ENCODE data around the gene ACKR4.

The ACKR4 gene

GRCh38 chr3:132641837-132642538, 44.9 kb downstream of the ACKR4 start:
- DNase-seq (ENCODE audit: low spot score) = peak; percentile 8

- DNase-seq (ENCODE audit: low spot score) = no peak
Measured at GRCh38 chr3:132642539-132642847, 45.4 kb downstream of the ACKR4 start.

- DNase-seq (ENCODE audit: low spot score) = no peak
Measured at GRCh38 chr3:132643366-132643765, 46.3 kb downstream of the ACKR4 start.

DNA sequence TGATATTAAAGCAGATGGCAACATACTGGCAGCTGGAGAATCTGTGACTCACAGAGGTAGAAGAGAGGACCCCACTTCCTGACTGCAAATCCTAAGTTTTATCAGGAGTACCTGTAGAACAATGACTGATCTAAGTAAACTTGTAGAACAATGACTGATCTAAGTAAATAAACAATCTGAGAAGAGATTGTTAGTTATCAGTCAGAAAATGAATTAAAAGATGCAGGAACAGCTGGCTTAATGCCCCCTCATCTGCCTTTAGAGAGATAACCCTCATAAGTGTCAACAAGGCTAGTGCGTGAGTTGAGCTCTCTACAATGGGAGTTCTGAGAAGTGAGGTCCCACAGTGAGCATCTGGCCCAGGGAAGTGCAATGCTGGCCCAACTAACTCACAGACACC, 48.0 kb downstream of the ACKR4 start:
- DNase-seq (ENCODE audit: low spot score) = no peak

GRCh38 chr3:132650153-132650552, 53.1 kb downstream of the ACKR4 start:
- no peak for DNase-seq (ENCODE audit: low spot score)

Data from CD4-positive, alpha-beta T cell treated with Interleukin-6 at 100 ng/mL for 8 hours (primary cell).